Activated T-helper 1 cell treated with anti-CD3 and anti-CD28 coated beads, Interleukin-12 subunit alpha, Interleukin-12 subunit beta, Interleukin-2, Interleukin-4 antibody, amounts not matched to agents 30 ng/mL and 10 ng/mL and 1 ng/mL, durations not matched to agents 14 hours and 24 hours and 36 hours (primary cell): ENCODE results near the gene C6orf58. TPM values are rescaled to one million over a fixed set of nuclear protein-coding genes. Genes with fewer than 3 reads are reported as not detected.

Source experiments
- DNase-seq: peaks from one replicate; pipeline ENCODE4 v3.0.0; 2021; ENCODE audit warnings: low spot score
- H3K27ac Mint-ChIP-seq: one replicate; pipeline ENCODE4 v1.8.0; 2021; ENCODE audit warnings: mild to moderate bottlenecking, mixed read lengths
- H3K27me3 Mint-ChIP-seq: one replicate; pipeline ENCODE4 v1.8.0; 2022; ENCODE audit warnings: mild to moderate bottlenecking, moderate library complexity, mixed read lengths; ENCODE audit not compliant: insufficient read depth
- H3K36me3 Mint-ChIP-seq: one replicate; pipeline ENCODE4 v1.8.0; 2021; ENCODE audit warnings: low read depth, mixed read lengths
- H3K4me1 Mint-ChIP-seq: one replicate; pipeline ENCODE4 v1.8.0; 2021; ENCODE audit warnings: low read depth, mixed read lengths
- H3K4me3 Mint-ChIP-seq: one replicate; pipeline ENCODE4 v1.8.0; 2021; ENCODE audit warnings: mild to moderate bottlenecking, moderate library complexity, mixed read lengths
- H3K9me3 Mint-ChIP-seq: one replicate; pipeline ENCODE4 v1.8.0; 2021; ENCODE audit warnings: mixed read lengths
- intact Hi-C: fragments of 100-400 bp; cut with micrococcal nuclease; formaldehyde crosslinking; loops from one replicate; pipeline ENCODE4 v1.15.1; 2024
- total RNA-seq: library from RNA; stranded (reverse); gene quantifications from 2 replicates; pipeline ENCODE4 v1.2.3, GENCODE V29; 2022

Gene C6orf58
- total RNA-seq, 1 donor from 2014 or later, result 0.16 TPM

DNA sequence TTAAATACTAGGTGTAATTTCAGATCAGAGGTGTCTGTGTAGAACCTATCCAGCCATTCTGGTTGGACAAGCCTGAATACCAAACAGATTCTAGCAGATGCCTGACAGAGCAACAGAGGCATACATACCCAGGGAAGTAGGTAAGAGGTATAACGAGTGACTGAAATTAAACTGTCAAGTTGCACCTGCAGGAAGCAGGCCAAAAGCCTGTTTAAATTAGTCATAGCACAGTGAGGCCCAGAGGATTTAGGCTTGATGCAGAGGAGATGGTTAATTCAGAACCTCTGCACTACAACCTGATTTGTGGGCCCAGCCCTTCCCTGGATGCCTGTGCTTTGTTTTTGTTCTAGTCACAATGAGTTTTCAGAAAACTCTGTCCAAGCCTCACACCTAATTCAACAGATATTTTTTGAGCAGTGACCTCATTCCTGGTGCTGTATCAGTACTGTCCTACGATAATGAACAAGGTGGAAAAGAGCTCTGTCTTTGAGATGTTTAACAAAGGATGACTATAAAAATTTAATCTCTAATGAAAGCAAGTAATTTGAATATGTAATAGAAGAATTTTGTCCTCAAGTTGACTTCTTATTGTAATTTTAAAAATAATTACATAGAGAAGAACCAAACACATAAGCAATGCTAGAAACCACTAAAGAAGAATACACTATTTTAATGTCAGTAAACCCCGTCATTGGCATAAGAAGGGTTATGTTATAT is 31.7 kb downstream of the C6orf58 start:
- H3K27ac Mint-ChIP-seq, result no peak overlapping the region
- DNase-seq, result no peak
- intact Hi-C loops, result no loop called here
- no peaks in the 10 kb centered on the region for H3K4me1 Mint-ChIP-seq
- H3K27me3 Mint-ChIP-seq, result peaks cover 7% of the 10 kb centered on the region
- no peaks in the 10 kb centered on the region for H3K36me3 Mint-ChIP-seq
- no peaks in the 10 kb centered on the region for H3K9me3 Mint-ChIP-seq
- H3K4me3 Mint-ChIP-seq, result no peak overlapping the region

DNA sequence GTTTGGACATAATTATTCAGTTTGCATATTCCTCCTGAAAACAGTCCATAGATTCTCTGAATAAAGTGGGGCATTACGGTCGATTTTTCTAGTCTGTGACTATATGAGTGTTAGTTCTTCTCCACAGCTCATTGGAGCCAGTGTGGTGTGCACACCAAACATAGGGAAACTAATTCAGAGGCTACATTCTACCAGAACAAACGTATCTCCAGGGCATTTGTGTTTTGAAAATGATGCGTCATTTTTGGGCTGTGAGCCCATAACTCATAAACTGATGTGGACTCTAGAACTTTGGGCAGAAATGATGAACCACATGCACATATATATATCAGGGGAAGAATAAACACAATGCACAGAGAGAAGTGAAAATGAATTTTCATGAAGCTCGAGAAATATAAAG is 41.8 kb downstream of the C6orf58 start:
- intact Hi-C loops, result no loop called here
- no peaks in the 10 kb centered on the region for H3K9me3 Mint-ChIP-seq

DNA sequence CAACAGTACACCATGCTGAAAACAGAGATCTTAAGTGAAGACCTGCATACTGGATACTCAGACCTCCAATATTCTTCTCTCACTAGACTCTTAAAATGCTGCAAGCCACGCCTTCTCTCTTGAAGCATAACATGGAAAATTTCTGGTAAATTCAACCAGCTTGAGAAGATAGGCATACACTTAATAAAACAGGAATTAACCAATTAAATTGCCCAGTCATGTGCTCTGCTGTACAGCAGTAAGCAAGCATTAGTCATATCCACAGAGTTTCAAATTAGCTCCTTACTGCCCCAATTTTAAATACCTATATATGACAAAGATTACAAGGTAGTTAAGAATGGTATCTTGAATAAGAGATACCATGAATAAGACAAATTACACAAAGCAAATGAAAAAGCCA is 53.8 kb downstream of the C6orf58 start:
- H3K9me3 Mint-ChIP-seq, result no peaks in the 10 kb centered on the region
- H3K4me3 Mint-ChIP-seq, result no peak overlapping the region
- intact Hi-C loops, result no loop called here
- no peaks in the 10 kb centered on the region for H3K36me3 Mint-ChIP-seq
- no peaks in the 10 kb centered on the region for H3K4me1 Mint-ChIP-seq
- no peak overlapping the region for H3K27ac Mint-ChIP-seq
- DNase-seq, result no peak
- H3K27me3 Mint-ChIP-seq, result no peaks in the 10 kb centered on the region

More for the DNA sequence above, 41.8 kb downstream of the C6orf58 start:
- H3K27me3 Mint-ChIP-seq, result no peaks in the 10 kb centered on the region
- H3K27ac Mint-ChIP-seq, result no peak overlapping the region
- H3K4me1 Mint-ChIP-seq, result no peaks in the 10 kb centered on the region
- no peak for DNase-seq
- H3K4me3 Mint-ChIP-seq, result no peak overlapping the region
- H3K36me3 Mint-ChIP-seq, result no peaks in the 10 kb centered on the region

DNA sequence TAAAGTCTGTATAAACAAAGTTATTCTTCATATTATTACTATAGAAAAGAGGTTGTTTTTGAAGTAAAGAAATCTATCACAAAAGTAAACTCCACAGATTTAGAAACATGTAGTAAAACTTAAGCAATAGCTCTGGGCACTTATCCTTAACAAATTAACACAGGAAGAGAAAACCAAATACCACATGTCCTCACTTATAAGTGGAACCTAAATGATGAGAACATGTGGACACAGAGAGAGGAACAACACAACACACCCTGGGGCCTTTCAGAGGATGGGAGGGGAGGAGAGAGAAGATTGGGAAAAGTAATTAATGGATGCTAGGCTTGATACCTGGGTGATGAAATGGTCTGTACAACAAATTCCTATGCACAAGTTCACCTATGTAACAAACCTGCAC is 57.2 kb downstream of the C6orf58 start:
- H3K36me3 Mint-ChIP-seq, result no peaks in the 10 kb centered on the region
- intact Hi-C loops, result no loop called here
- no peak overlapping the region for H3K27ac Mint-ChIP-seq
- no peak for DNase-seq
- H3K4me3 Mint-ChIP-seq, result no peak overlapping the region
- H3K4me1 Mint-ChIP-seq, result no peaks in the 10 kb centered on the region
- H3K9me3 Mint-ChIP-seq, result no peaks in the 10 kb centered on the region
- no peaks in the 10 kb centered on the region for H3K27me3 Mint-ChIP-seq

DNA sequence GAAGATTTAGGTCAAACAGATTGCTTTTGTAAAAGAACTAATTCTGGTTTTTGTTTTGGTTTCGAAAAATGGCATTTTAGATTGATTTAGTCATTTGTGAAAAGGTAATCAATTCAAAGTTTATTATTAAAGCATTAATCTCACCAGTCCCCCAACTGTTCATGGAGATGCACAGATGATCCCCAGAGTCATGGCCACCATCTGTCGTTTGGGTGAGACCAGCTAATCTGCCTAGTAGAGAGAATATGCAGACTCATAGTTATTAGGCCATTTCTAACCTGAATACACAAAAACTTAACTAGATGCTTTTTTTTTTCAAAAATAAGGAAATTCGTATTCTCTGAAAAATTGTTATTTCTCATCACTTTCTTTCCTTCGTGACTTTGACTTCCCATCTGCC is 58.1 kb downstream of the C6orf58 start:
- intact Hi-C loops, result no loop called here
- Mint-ChIP-seq H3K27me3 (no peaks in the 10 kb centered on the region), H3K9me3 (no peaks in the 10 kb centered on the region), H3K27ac (no peak overlapping the region), H3K36me3 (no peaks in the 10 kb centered on the region), H3K4me1 (no peaks in the 10 kb centered on the region), H3K4me3 (no peak overlapping the region)
- DNase-seq, result no peak

DNA sequence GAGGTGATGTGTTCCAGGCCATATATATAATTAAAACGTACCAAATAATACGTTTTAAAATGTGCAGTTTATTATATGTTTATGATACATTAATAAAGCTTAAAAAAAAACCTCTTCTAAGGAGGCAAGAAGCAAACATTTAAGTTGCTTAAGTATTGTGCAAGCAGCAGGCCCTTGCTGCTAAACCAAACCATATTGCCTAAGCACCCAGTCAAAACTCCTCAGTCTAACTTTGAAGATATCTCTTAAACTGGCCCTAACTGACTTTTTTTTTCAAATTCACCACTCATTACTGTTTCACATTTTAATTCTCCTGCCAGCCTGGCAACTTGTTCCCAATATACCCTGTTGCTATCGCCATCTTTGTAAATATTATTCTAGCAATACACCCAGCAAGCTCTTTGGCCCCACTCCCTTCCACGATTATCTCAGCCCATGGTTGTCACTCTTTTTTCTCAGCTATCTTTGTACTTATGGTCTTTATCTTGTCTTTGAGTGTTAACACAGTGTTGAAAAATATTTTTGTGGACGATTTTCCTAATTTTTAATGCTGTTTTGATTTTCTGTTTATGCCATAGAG is 60.9 kb downstream of the C6orf58 start:
- H3K4me3 Mint-ChIP-seq, result no peak overlapping the region
- H3K27ac Mint-ChIP-seq, result no peak overlapping the region
- DNase-seq, result no peak
- H3K36me3 Mint-ChIP-seq, result no peaks in the 10 kb centered on the region
- H3K4me1 Mint-ChIP-seq, result no peaks in the 10 kb centered on the region
- intact Hi-C loops, result no loop called here
- peaks cover 3% of the 10 kb centered on the region for H3K27me3 Mint-ChIP-seq
- no peaks in the 10 kb centered on the region for H3K9me3 Mint-ChIP-seq

Other genes starting within 250 kb of the C6orf58 start
- gene ECHDC1, start 233.6 kb upstream of the C6orf58 start, total RNA-seq, result 57.4 and 61.8 TPM in 2 replicates
- gene KIAA0408, start 117.8 kb upstream of the C6orf58 start, total RNA-seq, result 14.7 and 16.9 TPM in 2 replicates